Measurements from ENCODE around the gene FUCA2.
"Not testable (repeated sequence)": the region's sequence is repeated elsewhere in the genome, so short reads cannot be mapped to it uniquely, and the experiment has no call there.

FUCA2 gene

DNA sequence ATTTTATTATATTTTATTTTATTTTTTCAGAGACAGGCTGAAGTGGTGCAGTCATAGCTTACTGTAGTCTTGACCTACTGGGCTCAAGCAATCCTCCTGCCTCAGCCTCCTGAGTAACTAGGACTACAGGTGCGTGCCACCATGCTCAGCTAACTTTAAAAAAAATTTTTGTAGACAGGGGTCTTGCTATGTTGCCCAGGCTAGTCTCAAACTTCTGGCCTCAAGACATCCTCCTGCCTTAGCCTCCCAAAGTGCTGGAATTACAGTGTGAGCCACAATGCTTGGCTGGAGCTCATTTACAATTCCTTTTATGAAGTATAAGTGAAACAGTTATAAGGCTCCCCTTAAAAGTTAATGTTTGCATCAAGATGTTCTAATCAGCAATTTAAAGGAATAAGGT is 14.5 kb downstream of the FUCA2 start:
- no peak for DNase-seq

DNA sequence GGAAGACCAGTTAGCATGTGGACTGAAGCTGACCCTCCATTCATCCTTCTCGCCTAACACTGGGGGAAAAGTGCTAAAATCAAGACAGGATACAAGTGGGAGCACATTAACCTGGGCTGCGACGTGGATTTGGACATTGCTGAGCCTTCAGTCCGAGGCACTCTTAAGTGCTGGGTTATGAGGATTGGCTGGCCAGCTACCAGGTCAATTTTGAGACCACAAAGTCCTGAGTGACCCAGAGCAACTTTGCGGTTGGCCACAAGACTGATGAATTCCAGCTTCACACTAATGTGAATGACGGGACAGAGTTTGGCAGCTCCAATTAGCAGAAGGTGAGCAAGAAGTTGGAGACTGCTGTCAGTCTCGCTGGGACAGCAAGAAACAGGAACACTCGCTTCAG is 20.7 kb downstream of the FUCA2 start:
- DNase-seq: no peak

DNA sequence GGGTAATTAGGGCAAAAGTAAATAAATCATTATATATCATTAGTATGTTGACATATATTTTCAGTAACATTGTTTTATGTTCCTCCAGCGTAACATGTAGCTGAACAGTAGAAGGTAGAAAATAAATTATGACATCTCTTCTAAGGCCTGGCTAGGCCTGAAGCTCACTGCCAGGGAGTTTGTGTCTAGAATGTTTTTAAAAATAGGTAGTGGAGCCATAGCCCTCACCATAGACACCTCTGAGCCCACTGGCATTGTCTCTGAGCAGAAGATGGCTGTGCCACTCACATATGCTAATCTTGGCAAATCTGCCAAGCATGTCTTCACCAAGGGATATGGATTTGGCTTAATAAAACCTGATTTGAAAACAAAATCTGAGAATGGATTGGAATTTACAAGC is 21.3 kb downstream of the FUCA2 start:
- DNase-seq: no peak

DNA sequence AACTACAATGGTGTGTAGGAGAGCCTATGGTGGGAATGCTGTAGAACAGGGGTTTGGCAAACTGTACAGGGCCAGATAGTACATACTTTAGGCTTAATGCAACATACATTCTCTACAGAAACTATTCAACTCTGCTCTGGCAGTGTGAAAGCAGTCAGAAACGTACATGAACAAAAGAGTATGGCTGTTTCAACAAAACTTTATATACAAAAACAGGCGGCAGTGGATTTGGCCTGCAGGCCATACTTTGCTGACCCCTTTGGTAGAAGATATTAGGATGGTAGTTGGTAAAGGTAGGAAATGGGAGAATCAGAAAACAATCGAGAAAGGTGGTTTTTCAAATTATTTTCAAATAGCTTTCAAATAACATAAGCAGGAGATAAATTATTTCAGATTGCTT is 24.8 kb downstream of the FUCA2 start:
- DNase-seq: no peak

DNA sequence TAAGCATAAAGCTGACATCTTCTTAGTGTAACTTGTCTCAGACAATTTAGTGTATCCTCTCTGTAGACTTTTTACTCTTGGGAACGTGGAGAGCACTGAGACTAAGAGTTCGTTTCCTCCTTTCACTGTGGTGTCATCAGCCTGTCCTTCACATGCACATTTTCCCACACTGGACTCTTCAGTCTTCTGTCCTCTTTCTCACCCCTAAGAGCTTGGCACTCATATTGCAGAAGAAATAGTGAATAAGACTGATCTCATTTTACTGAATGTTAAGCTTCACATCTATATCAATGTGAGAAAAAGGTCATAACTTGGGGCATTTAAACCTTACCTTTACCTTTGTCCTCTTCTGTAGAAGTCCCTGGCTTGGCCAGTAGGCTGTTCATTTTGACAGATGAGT is 25.6 kb downstream of the FUCA2 start:
- no peak for DNase-seq

DNA sequence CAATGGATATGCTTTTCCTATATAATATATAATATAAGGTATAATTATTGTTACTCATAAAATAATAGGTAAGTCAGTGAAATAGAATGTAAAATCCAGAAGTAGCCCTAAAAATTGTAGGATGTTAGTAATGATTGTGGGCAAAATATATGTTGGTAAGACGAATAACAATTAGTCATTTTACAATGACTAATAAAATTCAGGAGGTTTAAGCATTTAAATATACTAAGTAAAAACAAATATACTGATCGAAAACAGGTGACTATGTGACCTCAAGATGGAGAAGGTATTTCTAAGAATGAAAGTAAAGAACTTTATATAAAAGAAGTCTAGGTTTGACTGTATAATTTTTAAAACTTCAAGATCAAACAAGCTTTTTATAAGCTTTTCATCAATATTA is 28.9 kb downstream of the FUCA2 start:
- no peak for DNase-seq

DNA sequence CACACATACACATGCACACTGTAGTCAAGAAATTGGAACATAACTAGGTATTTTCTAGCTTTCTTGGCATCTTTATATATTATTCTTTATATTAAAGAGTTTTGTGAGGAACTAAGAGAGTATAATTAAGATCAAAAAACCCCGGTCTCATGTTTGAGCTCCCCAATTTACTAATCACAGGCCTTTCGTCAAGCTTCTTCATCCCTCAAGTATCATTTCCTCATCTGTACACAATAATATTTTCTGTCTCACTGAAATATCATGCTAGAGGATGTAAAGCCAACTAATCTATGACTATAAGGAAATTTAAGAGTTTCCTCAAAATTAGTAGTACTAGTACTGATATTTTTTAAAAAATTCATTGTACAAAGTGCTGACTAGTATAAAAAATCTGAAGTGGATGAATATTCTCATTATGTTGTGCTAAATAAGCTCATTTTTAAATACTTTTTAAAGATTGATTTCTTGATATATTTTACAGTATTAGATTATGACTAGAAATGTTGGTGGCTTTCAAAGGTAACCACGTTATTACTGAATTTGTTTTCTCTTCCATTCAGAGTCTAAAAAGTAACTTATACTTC is 32.9 kb downstream of the FUCA2 start:
- no peak for DNase-seq

DNA sequence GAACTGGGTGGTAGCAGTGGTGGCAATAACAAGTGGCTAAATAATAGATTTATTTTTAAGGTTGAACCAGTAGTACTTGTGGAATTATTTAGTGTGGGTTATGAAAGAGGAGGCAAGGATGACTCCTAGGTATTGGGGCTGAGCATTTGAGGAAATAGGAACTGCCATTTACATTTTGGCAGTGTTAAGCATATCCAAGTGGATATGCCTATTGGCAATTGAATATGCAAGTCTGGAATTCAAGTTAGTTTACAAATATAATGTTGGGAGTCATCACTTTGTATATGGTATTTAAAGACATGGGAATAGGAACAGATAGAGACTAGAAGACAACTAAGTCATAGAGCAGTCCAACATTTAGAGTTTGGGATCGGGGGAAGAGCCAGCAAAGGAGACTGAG is 35.0 kb downstream of the FUCA2 start:
- no peak for DNase-seq

DNA sequence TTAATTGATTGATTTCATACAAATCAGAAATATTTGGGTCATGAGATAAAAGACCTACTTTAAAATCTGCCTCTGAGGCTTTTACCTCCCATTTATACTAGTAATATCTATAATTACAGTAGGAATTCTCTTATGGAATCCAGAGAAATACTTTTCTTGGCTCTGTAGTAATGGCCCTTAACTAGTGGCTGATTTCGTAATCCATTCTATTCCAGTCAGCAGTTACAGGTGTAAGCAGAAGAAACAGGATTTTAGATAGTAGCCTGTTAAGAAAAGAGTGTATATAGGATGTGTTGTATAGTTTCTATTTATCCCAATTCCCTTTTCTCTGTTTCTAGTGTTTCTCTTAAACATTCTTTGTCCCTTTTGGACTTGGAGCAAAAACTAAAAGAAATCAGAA is 39.7 kb downstream of the FUCA2 start:
- DNase-seq: no peak

DNA sequence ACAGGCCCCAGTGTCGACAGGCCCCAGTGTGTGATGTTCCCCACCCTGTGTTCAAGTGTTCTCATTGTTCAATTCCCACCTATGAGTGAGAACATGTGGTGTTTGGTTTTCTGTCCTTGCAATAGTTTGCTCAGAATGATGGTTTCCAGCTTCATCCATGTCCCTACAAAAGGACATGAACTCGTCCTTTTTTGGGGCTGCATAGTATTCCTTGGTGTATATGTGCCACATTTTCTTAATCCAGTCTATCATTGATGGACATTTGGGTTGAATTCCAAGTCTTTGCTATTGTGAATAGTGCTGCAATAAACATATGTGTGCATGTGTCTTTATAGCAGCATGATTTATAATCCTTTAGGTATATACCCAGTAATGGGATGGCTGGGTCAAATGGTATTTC is 42.7 kb downstream of the FUCA2 start:
- not testable (repeated sequence) for DNase-seq

DNA sequence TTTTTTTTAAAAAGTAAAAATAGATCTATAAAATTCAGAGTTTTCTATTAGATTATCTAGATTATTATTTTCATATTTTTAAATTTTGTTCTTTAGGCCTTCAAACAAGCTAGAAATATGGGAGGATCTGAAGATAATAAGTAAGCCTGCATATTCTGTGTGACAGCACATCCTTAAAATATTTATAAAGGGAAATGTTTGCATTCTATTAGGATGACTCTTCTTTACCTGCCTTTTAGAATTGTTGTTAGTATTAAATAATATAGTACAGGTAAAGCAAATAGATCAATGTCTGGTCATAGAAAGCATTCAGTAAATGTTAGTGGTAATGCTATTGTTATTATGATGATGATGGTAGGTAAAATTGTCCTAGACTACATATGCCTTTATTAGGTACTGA is 43.5 kb downstream of the FUCA2 start:
- DNase-seq: no peak

DNA sequence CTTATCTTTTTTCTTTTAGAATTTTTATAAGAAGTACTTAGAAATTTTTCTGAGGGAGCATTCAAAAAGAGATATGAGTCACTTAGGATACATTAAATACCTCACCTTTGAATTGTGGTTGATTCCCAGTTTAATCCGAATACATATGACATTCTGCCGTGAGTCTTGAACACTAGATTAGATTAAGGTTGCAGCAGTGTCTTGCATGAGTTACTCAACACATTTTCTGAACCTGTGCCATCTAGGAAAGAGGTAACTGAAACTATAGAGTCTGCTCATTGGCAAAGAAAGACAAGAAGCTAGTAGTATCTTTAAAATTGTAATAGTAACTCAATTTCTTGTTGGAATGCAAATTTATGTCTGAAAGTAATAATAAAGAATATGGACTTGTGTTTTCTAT is 46.0 kb downstream of the FUCA2 start:
- no peak for DNase-seq

DNA sequence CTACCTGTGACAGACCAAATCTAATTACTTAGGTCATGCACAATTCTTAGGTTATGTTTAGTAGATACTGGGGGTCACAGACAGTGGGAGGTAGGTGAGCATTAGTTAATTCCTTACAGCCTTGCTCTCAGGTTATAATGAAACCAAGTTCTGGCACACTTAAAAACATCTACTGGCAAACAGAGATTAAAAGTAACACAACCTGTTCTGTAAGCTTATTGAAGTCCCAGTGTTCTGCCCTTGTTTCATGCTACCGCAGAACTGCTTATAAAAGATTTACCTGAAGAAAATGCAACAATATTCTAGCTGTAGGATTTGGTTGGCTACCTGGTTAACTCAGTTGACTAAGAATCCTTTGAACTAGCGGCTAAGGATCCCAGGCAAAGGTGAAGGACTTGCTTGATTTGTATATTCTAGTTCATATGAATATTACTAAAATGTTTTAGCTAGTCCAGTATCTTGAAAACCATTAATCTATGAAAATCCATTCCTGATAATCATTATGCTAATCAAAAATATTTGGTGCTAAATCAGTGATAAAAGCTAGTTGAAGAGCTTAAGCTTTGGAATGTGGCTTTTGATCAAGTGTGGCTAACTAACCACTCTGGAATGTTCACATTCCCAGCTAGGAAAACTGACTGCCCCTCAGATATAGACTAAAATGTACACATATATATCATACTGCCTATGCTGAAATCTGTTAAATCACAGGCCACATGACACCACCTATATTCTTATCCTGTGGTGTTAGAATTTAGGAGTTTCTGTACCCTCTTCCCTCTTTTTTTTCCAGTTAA is 53.8 kb downstream of the FUCA2 start:
- DNase-seq: no peak

DNA sequence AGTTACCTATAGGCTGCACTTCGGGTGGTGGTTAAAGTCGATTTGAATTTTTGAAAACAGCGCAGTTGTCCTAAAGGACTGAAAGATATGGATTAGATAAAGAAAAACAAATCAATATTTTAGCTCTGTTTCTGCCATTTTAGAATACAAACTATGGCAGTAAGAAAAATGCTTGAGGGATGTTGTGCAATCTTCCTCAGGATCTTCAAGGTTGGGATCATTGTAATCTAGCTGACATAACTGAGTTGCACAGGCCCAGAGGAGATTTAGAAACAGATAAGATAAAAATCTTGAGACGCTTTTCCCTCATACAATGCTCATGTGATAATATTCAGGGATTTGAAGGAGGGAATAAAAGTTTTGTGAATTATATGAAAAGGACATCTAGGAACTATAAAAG is 60.0 kb downstream of the FUCA2 start:
- DNase-seq: no peak

DNA sequence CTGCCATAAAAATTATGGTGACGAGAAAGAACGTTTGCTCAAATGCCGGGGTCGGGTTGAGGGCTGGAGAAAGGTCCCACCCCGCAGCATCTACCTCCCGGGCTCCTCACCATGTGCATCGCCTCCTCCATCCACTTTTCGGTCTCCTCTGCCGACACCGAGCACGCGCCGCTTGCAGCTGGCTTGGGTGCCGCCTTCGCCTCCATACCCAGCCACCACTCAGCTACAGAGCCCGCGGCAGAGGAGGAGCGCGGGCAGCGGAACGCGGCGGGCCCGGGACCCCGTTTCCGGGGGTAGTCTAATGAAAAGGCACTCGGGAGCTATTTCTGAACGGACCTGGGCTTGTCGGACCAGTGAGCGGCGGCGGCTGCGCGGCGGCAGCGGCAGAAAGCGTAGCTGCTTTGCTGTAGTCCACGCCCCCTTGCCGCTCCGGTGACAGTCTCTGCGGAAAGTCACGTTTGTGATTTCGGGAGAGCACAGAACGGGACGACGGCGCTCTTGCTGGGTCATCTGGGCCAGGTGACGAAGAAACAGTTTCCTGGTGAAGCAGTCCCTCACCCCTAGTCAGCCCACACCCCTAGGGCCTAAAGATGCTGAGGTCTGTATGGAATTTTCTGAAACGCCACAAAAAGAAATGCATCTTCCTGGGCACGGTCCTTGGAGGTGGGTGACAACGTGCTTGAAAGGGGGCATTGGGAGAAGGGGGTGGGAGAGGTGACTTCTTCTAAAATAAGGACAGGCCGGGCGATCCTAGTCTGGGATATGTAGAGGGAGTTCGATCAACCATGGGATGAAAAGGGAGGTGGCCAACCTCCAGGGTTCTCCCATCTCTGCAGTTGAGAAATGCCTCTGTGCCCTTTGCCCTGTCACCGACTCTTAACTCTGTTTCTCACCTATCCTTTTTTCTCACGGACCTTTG is 60.8 kb downstream of the FUCA2 start, which contains the start of the genes ADAT2 and PEX3:
TSS of gene ADAT2 (minus strand) at position 243 of the 919 bp plus-strand sequence. CDS start at position 206, 37 bp downstream.
TSS of gene PEX3 (plus strand) at position 353 of the 919 bp plus-strand sequence. CDS start at position 591, 238 bp downstream.
- peak; percentile 94 for DNase-seq

DNA sequence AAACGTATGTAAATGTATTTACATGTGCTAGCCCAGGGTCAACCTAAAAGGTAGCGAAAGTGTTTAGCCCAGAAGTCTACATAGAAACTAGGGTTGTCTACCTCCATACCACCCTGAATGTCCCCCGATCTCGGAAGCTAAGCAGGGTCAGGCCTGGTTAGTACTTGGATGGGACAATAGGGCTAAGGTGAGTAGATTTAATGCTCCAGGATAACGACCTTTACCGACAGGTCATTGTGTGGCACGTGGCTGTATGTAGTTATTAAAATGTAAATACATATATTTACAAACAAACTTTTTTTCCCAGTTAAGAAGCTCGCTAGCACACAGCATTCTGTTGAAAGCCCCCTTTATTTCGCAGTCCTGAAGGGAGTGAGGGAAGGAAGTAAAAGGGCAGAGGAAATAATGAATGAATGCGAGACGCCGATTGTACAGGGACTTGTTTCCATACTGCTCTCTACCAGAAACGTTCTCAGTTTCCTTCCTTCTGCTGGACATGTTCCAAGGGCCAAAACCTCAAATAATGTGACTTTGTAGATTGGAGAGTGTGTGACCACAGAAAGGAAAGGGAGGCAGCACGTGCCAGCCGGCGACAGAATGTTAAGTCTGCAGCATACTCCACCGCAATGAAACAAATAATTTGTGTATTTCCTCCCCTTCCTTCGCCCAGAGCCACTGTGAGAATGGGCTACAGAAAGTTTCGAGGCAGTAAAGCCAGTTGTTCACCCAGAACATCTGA is 61.6 kb downstream of the FUCA2 start:
- peak; percentile 76 for DNase-seq

DNA sequence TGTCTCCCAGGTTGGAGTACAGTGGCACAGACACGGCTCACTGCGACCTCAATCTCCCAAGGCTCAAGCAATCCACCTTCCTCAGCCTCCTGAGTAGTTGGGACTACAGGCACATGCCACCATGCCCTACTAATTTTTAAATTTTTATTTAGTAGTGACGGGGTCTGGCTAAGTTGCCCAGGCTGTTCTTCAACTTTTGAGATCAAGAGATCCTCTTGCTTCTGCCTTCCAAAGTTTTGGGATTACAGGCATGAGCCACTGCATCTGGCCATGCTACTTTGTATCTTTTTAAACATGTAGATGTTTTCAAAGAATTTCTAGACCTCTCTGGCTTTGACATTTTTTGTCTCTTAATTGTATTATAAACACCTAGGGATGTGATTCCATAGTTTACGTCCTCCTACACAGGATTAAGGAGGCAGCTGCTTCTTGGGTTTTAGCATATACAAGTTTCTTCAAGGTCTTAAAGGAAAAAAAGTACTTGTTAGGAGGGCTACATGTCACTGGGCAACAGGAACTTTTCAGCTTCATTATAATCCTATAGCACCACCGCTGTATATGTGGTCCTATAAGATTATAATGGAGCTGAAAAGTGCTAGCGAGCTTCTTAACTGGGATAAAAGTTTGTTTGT is 62.3 kb downstream of the FUCA2 start:
- no peak for DNase-seq

DNA sequence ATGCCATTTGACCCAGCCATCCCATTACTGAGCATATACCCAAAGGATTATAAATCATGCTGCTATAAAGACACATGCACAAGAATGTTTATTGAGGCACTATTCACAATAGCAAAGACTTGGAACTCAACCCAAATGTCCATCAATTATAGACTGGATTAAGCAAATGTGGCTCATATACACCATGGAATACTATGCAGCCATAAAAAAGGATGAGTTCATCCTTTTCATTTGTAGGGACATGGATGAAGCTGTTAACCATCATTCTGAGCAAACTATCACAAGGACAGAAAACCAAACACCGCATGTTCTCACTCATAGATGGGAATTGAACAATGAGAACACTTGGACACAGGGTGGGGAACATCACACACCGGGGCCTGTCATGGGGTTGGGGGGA is 63.7 kb downstream of the FUCA2 start:
- not testable (repeated sequence) for DNase-seq

All from CD4-positive, alpha-beta T cell treated with Interleukin-21 for 1 hour (primary cell).